Small intestine (tissue), 7 donors: Measurements from ENCODE around the gene SPG7. TPM values are rescaled to one million over a fixed set of nuclear protein-coding genes. Genes with fewer than 3 reads are reported as not detected.

ENCODE experiments used
- DNase-seq, 2 donors: peaks; one replicate each; pipeline versions ENCODE4 v3.0.0 to v3.0.0-alpha.2; 2013
- FAIRE-seq: peaks from 2 replicates; lab custom pipeline; 2012; peaks lifted over from hg19 to GRCh38; lab: Jason Lieb, UNC
- H3K27ac ChIP-seq, 3 donors: one replicate each; pipeline ENCODE4 v1.5.1; 2013; ENCODE audit warnings: low read length in 2 of 3, mild to moderate bottlenecking in 2 of 3, control low read depth in 1 of 3, inconsistent platforms in 1 of 3, low read depth in 1 of 3, moderate library complexity in 1 of 3
- H3K27me3 ChIP-seq, 3 donors: one replicate each; pipeline ENCODE4 v1.6.1; 2013; ENCODE audit warnings: low read length in 3 of 3, inconsistent platforms in 1 of 3; ENCODE audit not compliant: control insufficient read depth in 3 of 3, insufficient read depth in 3 of 3
- H3K36me3 ChIP-seq, 3 donors: one replicate each; pipeline ENCODE4 v1.6.1; 2013; ENCODE audit warnings: low read length in 3 of 3, inconsistent platforms in 1 of 3, low read depth in 1 of 3, mild to moderate bottlenecking in 1 of 3, moderate library complexity in 1 of 3; ENCODE audit not compliant: control insufficient read depth in 3 of 3, insufficient read depth in 2 of 3
- H3K4me1 ChIP-seq, 3 donors: one replicate each; pipeline ENCODE4 v1.6.1; 2013; ENCODE audit warnings: low read length in 2 of 3, inconsistent platforms in 1 of 3, low read depth in 1 of 3, mild to moderate bottlenecking in 1 of 3, moderate library complexity in 1 of 3; ENCODE audit not compliant: control insufficient read depth in 3 of 3, insufficient read depth in 2 of 3
- H3K4me3 ChIP-seq, 3 donors: one replicate each; pipeline ENCODE4 v1.5.1; 2013; ENCODE audit warnings: low read length in 3 of 3, control low read depth in 1 of 3, inconsistent platforms in 1 of 3, low read depth in 1 of 3, mild to moderate bottlenecking in 1 of 3, moderate library complexity in 1 of 3
- H3K9me3 ChIP-seq, 2 donors: one replicate each; pipeline ENCODE4 v1.6.1; 2013; ENCODE audit warnings: low read depth in 1 of 2, low read length in 1 of 2; ENCODE audit not compliant: control insufficient read depth in 2 of 2, insufficient read depth in 1 of 2
- WGBS, 3 donors: extraction: QIAGEN DNeasy Blood & Tissue Kit; methylation state at CpG; one replicate each; pipeline ENCODE4 v1.1.7; 2013; 5-methylcytosine and 5-hydroxymethylcytosine counted together
- polyA plus RNA-seq, 4 donors: library from polyadenylated mRNA; stranded (reverse) in 3 of 4; unstranded in 1 of 4; fragments of 200-250 nt in 3 of 4; fragments of 120-200 nt in 1 of 4; gene quantifications; one replicate each; pipeline versions ENCODE4 v1.2.1 to v1.2.3, GENCODE V29; 2013
- donor health status: healthy with polysubstance abuse.
- donor health status: control.
- donor health status: control.
- donor health status: Bipolar disorder and iron deficiency.
- donor health status: healthy.

SPG7 gene
- polyA plus RNA-seq, 4 donors: 89.1 to 245 (median 179) TPM

GRCh38 chr16:89507214-89507833 lies 879 bp upstream of the SPG7 start:
- FAIRE-seq (no peak), DNase-seq (no peak)
- no peaks in the 10 kb centered on the region for H3K9me3 ChIP-seq
- peaks cover 0 to 25% (median 9%) of the 10 kb centered on the region in 3 donors for H3K36me3 ChIP-seq
- peaks cover 1 to 39% (median 4%) of the 10 kb centered on the region in 3 donors for H3K4me1 ChIP-seq
- peak overlapping the region; percentile 98 to 99 (median 99) for H3K27ac ChIP-seq
- no peaks in the 10 kb centered on the region for H3K27me3 ChIP-seq
- WGBS, 3 donors: 11 to 27% (median 13%) methylated on average over 24 to 42 of the region's 42 CpGs
- peak overlapping the region; percentile 71 to 88 (median 73) for H3K4me3 ChIP-seq

- FAIRE-seq (no peak), DNase-seq (no peak)
- Histone ChIP-seq H3K36me3 (peaks cover 5 to 53% (median 13%) of the 10 kb centered on the region in 3 donors), H3K27me3 (no peaks in the 10 kb centered on the region), H3K4me1 (peaks cover 1 to 26% (median 4%) of the 10 kb centered on the region in 3 donors), H3K4me3 (no peak overlapping the region), H3K27ac (no peak overlapping the region), H3K9me3 (no peaks in the 10 kb centered on the region)
- 90 to 94% (median 93%) methylated on average over 9 of the region's 9 CpGs for WGBS, 3 donors
Measured at GRCh38 chr16:89510526-89510925, 2.3 kb downstream of the SPG7 start.

- 79 to 91% (median 80%) methylated on average over 8 of the region's 8 CpGs for WGBS, 3 donors
- peaks cover 5 to 61% (median 13%) of the 10 kb centered on the region in 3 donors for H3K36me3 ChIP-seq
- no peaks in the 10 kb centered on the region for H3K9me3 ChIP-seq
- no peak overlapping the region for H3K4me3 ChIP-seq
- no peaks in the 10 kb centered on the region for H3K27me3 ChIP-seq
- H3K27ac ChIP-seq: no peak overlapping the region
- H3K4me1 ChIP-seq: peaks cover 0 to 17% (median 4%) of the 10 kb centered on the region in 3 donors
- FAIRE-seq (no peak), DNase-seq (no peak)
Measured at GRCh38 chr16:89511374-89511773, 3.2 kb downstream of the SPG7 start.

- FAIRE-seq: no peak
- WGBS, 3 donors: 95 to 98% (median 96%) methylated on average over 9 of the region's 9 CpGs
Measured at GRCh38 chr16:89512453-89512852, 4.2 kb downstream of the SPG7 start.

GRCh38 chr16:89517128-89517527 lies 8.9 kb downstream of the SPG7 start:
- no peak for FAIRE-seq
- 73 to 85% (median 85%) methylated on average over 9 of the region's 9 CpGs for WGBS, 3 donors
- Histone ChIP-seq H3K27ac (no peak overlapping the region), H3K4me3 (no peak overlapping the region), H3K36me3 (peaks cover 13 to 93% (median 15%) of the 10 kb centered on the region in 3 donors), H3K27me3 (no peaks in the 10 kb centered on the region), H3K4me1 (no peaks in the 10 kb centered on the region), H3K9me3 (no peaks in the 10 kb centered on the region)
- no peak for DNase-seq

More at GRCh38 chr16:89512453-89512852, 4.2 kb downstream of the SPG7 start:
- H3K4me3 ChIP-seq: no peak overlapping the region
- no peak for DNase-seq
- H3K9me3 ChIP-seq: no peaks in the 10 kb centered on the region
- no peaks in the 10 kb centered on the region for H3K27me3 ChIP-seq
- H3K27ac ChIP-seq: no peak overlapping the region
- peaks cover 0 to 8% (median 0%) of the 10 kb centered on the region in 3 donors for H3K4me1 ChIP-seq
- peaks cover 5 to 69% (median 14%) of the 10 kb centered on the region in 3 donors for H3K36me3 ChIP-seq

- DNase-seq (no peak), FAIRE-seq (no peak)
- no peaks in the 10 kb centered on the region for H3K27me3 ChIP-seq
- H3K4me1 ChIP-seq: no peaks in the 10 kb centered on the region
- no peaks in the 10 kb centered on the region for H3K9me3 ChIP-seq
- no peak overlapping the region for H3K27ac ChIP-seq
- no peak overlapping the region for H3K4me3 ChIP-seq
- H3K36me3 ChIP-seq: peaks cover 19 to 95% (median 21%) of the 10 kb centered on the region in 3 donors
- WGBS, 3 donors: 73 to 88% (median 77%) methylated on average over 15 of the region's 15 CpGs
Measured at GRCh38 chr16:89519881-89520280, 11.7 kb downstream of the SPG7 start.

GRCh38 chr16:89522287-89522686 lies 14.1 kb downstream of the SPG7 start:
- 94 to 97% (median 95%) methylated on average over 31 of the region's 31 CpGs for WGBS, 3 donors
- H3K36me3 ChIP-seq: peaks cover 31 to 95% (median 33%) of the 10 kb centered on the region in 3 donors
- FAIRE-seq: no peak

GRCh38 chr16:89523680-89524344 lies 15.6 kb downstream of the SPG7 start:
- 83 to 89% (median 87%) methylated on average over 32 of the region's 32 CpGs for WGBS, 3 donors
- H3K4me1 ChIP-seq: no peaks in the 10 kb centered on the region
- no peak for FAIRE-seq
- H3K9me3 ChIP-seq: no peaks in the 10 kb centered on the region
- H3K4me3 ChIP-seq: no peak overlapping the region
- H3K36me3 ChIP-seq: peaks cover 24 to 95% (median 32%) of the 10 kb centered on the region in 3 donors
- H3K27ac ChIP-seq: no peak overlapping the region
- no peaks in the 10 kb centered on the region for H3K27me3 ChIP-seq
- no peak for DNase-seq

More at GRCh38 chr16:89522287-89522686, 14.1 kb downstream of the SPG7 start:
- H3K27ac ChIP-seq: no peak overlapping the region
- no peaks in the 10 kb centered on the region for H3K27me3 ChIP-seq
- no peaks in the 10 kb centered on the region for H3K9me3 ChIP-seq
- no peaks in the 10 kb centered on the region for H3K4me1 ChIP-seq
- H3K4me3 ChIP-seq: no peak overlapping the region
- no peak for DNase-seq
